ENCODE measurements around the gene GLS. TPM values are rescaled to one million over a fixed set of nuclear protein-coding genes. Genes with fewer than 3 reads are reported as not detected.
A peak's percentile ranks its signal among the peaks of the same experiment; 100 is the strongest.
"Not testable (repeated sequence)": the region's sequence is repeated elsewhere in the genome, so short reads cannot be mapped to it uniquely, and the experiment has no call there.

GLS gene
- total RNA-seq, 1 donor: 588 TPM

GRCh38 chr2:190859347-190860297 is 21.0 kb upstream of the GLS start:
- no peaks in the 10 kb centered on the region for H3K27me3 ChIP-seq (ENCODE audit: insufficient read depth, low read length)
- H3K79me2 ChIP-seq (ENCODE audit: insufficient read depth, low read length): no peaks in the 10 kb centered on the region
- no peaks in the 10 kb centered on the region for H4K20me1 ChIP-seq (ENCODE audit: insufficient read depth, low read length)
- H3K36me3 ChIP-seq (ENCODE audit: insufficient read depth, low read length): no peaks in the 10 kb centered on the region
- peak overlapping the region; percentile 3 for H2AFZ ChIP-seq (ENCODE audit: low read length)
- peak overlapping the region; percentile 86 for H3K4me2 ChIP-seq (ENCODE audit: insufficient read depth, low read length)
- no peak for DNase-seq (ENCODE audit: insufficient read length, low spot score, missing footprints)
- H3K4me1 ChIP-seq (ENCODE audit: insufficient read depth, low read length): peaks cover 68% of the 10 kb centered on the region
- no peak for TF ChIP-seq CTCF (IDR thresholded peaks at IDR 0.05; ENCODE audit: extremely low read depth, low read depth, low read length)
- H3K4me3 ChIP-seq (ENCODE audit: insufficient read depth, low read length): peak overlapping the region; percentile 59
- H3K27ac ChIP-seq (ENCODE audit: low read depth, low read length): peak overlapping the region; percentile 87
- H3K9me3 ChIP-seq (ENCODE audit: low read depth, low read length): no peaks in the 10 kb centered on the region

GRCh38 chr2:190860985-190861680 is 19.5 kb upstream of the GLS start:
- H3K9me3 ChIP-seq (ENCODE audit: low read depth, low read length): no peaks in the 10 kb centered on the region
- no peak overlapping the region for H2AFZ ChIP-seq (ENCODE audit: low read length)
- peak overlapping the region; percentile 86 for H3K4me2 ChIP-seq (ENCODE audit: insufficient read depth, low read length)
- H3K27ac ChIP-seq (ENCODE audit: low read depth, low read length): peak overlapping the region; percentile 87
- DNase-seq (ENCODE audit: insufficient read length, low spot score, missing footprints): no peak
- no peak for TF ChIP-seq CTCF (IDR thresholded peaks at IDR 0.05; ENCODE audit: extremely low read depth, low read depth, low read length)
- no peaks in the 10 kb centered on the region for H4K20me1 ChIP-seq (ENCODE audit: insufficient read depth, low read length)
- no peaks in the 10 kb centered on the region for H3K79me2 ChIP-seq (ENCODE audit: insufficient read depth, low read length)
- H3K36me3 ChIP-seq (ENCODE audit: insufficient read depth, low read length): no peaks in the 10 kb centered on the region
- H3K4me3 ChIP-seq (ENCODE audit: insufficient read depth, low read length): no peak overlapping the region
- H3K4me1 ChIP-seq (ENCODE audit: insufficient read depth, low read length): peaks cover 73% of the 10 kb centered on the region
- H3K27me3 ChIP-seq (ENCODE audit: insufficient read depth, low read length): no peaks in the 10 kb centered on the region

- not testable (repeated sequence) for DNase-seq (ENCODE audit: insufficient read length, low spot score, missing footprints); H4K20me1 ChIP-seq (ENCODE audit: insufficient read depth, low read length); H3K36me3 ChIP-seq (ENCODE audit: insufficient read depth, low read length); H3K27me3 ChIP-seq (ENCODE audit: insufficient read depth, low read length); H3K4me3 ChIP-seq (ENCODE audit: insufficient read depth, low read length); H3K4me2 ChIP-seq (ENCODE audit: insufficient read depth, low read length); H3K9me3 ChIP-seq (ENCODE audit: low read depth, low read length); H2AFZ ChIP-seq (ENCODE audit: low read length); H3K79me2 ChIP-seq (ENCODE audit: insufficient read depth, low read length)
- Histone ChIP-seq H3K27ac (ENCODE audit: low read depth, low read length) (peak overlapping the region; percentile 87), H3K4me1 (ENCODE audit: insufficient read depth, low read length) (peaks cover 78% of the 10 kb centered on the region)
Observed at GRCh38 chr2:190862128-190862527, 18.5 kb upstream of the GLS start.

GRCh38 chr2:190862571-190862991 is 18.0 kb upstream of the GLS start:
- Histone ChIP-seq H4K20me1 (ENCODE audit: insufficient read depth, low read length) (no peaks in the 10 kb centered on the region), H3K4me2 (ENCODE audit: insufficient read depth, low read length) (no peak overlapping the region), H3K27me3 (ENCODE audit: insufficient read depth, low read length) (no peaks in the 10 kb centered on the region), H3K27ac (ENCODE audit: low read depth, low read length) (peak overlapping the region; percentile 46), H3K79me2 (ENCODE audit: insufficient read depth, low read length) (no peaks in the 10 kb centered on the region), H2AFZ (ENCODE audit: low read length) (no peak overlapping the region), H3K4me3 (ENCODE audit: insufficient read depth, low read length) (no peak overlapping the region), H3K9me3 (ENCODE audit: low read depth, low read length) (no peaks in the 10 kb centered on the region), H3K4me1 (ENCODE audit: insufficient read depth, low read length) (peaks cover 79% of the 10 kb centered on the region), H3K36me3 (ENCODE audit: insufficient read depth, low read length) (no peaks in the 10 kb centered on the region)
- TF ChIP-seq CTCF (IDR thresholded peaks at IDR 0.05; ENCODE audit: extremely low read depth, low read depth, low read length): no peak
- DNase-seq (ENCODE audit: insufficient read length, low spot score, missing footprints): no peak

Data from osteoblast (primary cell).